GM21528 (cell line): ENCODE measurements around the gene HHATL.
"Not testable (repeated sequence)": the region's sequence is repeated elsewhere in the genome, so short reads cannot be mapped to it uniquely, and the experiment has no call there.

Experiments used
- ATAC-seq: cut with Tn5 transposase; IDR thresholded peaks from one replicate; pipeline ENCODE4 v1.9.1; 2021; ENCODE audit warnings: mild to moderate bottlenecking, moderate library complexity; ENCODE audit not compliant: unreplicated experiment, low FRiP score

Gene HHATL

DNA sequence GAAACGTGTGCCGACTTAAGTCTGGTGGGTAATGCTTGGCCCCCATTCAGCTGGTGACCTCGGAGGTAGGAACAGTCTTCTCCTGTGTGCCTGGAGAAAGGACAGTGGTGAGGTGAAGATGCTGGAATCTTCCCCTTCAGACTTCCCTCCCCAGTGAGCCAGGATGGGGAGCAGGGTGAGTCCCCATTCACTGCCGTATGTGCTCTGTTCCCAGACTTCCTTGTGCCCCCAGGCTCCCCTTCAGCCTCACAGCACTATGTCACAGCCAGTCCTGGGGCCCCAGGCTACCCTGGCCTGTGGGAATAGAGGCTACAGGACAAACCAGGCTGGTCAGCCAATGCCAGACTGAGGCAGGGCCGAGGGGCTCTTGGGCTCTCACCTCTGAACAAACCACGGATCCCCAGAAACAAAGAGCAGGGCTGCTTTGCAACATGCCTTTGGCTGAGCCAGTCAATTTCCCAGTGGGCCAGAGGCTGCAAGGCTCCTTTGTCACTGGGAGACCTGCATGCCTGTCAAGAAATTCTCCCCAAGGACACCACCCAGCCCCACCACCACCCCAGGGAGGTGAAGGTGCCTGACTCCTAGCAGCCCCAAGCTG lies 31.8 kb upstream of the HHATL start:
- ATAC-seq = no peak

GRCh38 chr3:42733501-42734262 lies 31.1 kb upstream of the HHATL start:
- ATAC-seq = no peak

DNA sequence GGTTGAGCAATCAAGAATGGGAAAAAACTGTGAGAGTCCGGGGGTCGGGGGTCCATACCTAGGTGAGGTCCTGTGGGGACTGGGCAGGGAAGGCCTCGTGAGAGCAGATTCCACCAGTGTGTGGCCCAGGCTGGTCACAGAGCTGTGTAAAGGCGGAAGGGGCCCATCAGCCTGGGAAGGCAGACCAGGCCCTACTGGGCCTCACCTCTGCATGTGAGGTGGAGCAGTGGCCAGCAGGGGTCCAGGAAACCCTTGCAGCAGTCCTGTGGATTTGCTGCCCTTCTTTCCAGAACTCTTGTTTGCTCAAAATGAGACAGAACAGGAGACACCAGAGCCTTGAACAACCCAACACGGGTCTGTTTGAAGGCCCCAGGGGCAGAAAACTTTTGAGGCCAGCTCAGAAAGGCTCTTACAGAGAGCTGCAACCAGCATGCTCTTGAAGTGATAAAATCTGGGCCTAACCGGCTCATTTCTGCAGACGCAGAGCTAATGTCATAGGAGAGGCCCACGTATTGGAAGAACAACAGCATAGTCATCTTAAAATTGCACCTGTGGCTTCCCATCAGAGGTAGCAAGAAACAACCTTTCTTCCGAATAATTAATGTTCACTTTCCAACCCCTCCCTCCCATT lies 30.3 kb upstream of the HHATL start:
- ATAC-seq = no peak

DNA sequence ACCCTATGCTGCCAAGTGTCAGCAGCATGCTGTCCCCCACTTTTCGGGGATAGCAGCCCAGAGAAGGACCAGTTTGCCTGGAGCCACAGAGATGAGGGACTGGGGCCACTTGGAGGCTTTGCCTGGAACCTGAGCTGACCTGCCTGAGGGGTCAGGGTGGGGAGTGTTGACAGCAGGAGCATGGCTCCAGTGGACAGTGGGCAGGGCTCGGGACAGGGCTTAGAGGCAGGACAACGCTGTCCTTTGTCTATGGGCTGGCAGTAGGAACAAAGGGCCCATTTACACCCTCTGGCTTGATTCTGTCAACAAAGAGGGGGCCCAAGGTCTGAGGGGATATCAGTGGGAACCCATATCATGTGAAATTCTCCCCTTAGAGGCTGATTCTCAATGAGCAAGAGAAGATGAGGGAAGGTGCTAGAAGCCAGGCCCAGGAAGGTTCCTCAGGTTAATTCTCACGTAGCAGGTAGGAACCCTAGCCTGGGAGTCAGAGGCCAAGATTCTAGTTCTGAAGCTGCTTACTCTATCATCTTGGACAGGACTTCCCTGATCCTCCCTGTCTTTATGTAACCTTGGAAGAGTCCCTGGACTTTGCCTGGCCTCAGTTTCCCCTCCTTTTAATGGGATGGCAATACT lies 29.7 kb upstream of the HHATL start:
- ATAC-seq = no peak

DNA sequence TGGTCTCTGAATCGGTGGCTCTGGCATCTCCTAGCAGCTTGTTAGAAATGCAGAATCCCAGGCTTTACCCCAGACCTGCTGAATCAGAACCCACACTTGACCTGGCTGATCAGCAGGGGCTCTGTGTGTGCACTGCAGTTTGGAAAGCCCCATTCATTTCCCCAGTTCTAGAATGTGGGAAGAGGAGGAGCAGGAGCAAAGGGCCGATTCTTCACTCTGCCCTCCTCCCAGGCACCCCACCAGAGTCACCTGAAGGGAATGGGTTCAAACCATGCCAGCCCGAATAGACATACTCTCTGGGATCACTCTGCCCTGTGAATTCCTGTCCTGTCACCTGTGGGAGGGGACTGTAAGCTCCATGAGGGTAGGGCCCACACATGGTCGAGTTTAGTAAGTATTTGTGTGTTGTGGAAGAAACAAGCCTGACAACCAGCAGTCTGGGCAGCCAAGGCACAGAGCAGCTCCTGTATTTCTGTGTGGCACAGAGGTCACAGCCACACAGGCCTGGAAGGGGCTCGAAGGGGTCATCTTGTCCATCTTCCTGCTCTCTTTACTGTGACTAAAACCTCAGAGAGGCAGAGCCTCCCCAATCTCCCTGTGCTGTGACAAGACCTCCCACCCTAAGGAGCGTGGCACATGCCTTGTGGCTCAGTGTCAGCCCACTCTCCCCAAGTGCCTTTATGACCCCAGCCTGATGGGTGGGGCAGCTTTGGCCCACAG lies 29.0 kb upstream of the HHATL start:
- ATAC-seq = no peak

GRCh38 chr3:42730706-42731420 lies 28.3 kb upstream of the HHATL start:
- no peak for ATAC-seq

GRCh38 chr3:42730294-42730693 lies 27.7 kb upstream of the HHATL start:
- no peak for ATAC-seq

DNA sequence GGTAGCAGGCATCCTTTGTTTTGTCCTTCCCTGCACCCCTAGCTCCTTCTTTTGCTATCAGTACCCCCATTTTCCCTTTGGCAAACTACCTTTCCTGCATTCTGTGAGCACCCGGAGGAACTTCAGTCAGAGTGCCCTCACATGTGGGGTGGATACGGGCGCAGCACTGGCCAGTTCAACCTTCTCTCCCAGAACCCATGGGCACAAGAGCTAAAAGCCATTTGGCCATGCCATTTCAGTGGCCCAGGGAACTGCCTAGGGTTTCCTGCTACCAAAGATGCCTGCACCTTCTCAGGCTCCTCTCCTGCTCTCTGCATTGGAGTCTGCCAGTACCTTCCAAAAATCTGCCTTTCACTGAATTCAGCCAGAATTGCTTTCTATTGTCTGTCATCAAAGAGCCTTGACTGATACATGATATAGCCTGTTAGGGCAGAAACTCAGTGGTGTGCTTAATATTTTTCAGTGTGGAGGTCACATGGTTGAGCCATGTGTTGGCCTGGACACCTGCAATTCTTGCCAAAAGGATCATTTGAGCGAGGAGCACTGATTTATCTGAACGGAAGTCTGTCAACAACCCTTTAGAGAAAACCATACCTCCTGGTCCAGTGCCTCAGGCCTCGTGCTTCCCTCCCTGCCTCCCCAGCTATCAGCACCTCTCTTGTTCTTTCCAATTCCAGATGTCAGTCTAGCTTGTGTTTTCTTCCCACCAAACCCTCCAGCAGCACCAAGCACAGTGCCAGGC lies 27.0 kb upstream of the HHATL start:
- no peak for ATAC-seq

GRCh38 chr3:42728668-42729364 lies 26.2 kb upstream of the HHATL start:
- no peak for ATAC-seq

- ATAC-seq = no peak
Observed at GRCh38 chr3:42728056-42728455, 25.5 kb upstream of the HHATL start.

- ATAC-seq = no peak
Observed at GRCh38 chr3:42725454-42725853, 22.9 kb upstream of the HHATL start.

GRCh38 chr3:42723219-42723618 lies 20.6 kb upstream of the HHATL start:
- no peak for ATAC-seq

DNA sequence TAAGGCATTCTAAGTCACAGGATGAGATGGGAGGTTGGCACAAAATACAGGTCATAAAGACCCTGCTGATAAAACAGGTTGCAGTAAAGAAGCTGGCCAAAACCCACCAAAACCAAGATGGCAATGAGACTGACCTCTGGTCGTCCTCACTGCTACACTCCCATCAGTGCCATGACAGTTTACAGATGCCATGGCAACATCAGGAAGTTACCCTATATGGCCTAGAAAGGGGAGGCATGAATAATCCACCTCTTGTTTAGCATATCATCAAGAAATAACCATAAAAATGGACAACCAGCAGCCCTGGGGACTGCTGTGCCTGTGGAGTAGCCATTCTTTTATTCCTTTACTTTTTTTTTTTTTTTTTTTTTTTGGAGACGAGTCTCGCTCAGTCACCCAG lies 19.8 kb upstream of the HHATL start:
- not testable (repeated sequence) for ATAC-seq

DNA sequence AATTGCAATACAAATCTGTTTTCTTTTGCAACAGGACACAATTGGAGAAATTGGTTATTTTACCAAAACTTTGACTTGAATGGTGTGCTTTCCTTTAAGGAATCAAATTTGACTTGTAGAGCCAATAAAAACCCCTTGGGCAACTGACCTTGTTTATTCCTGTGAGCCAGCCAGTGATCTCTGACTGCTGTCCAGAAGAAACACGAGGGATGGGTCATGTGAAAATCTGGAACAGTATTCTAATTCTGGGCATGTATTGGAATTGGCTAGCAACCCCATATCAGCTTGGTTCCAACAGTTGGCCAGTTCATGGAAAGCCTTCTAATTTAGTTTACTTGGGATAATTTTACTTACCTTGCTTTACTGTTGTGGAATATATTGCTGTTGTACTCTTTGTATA lies 19.1 kb upstream of the HHATL start:
- no peak for ATAC-seq

- ATAC-seq = no peak
Observed at GRCh38 chr3:42720126-42720525, 17.5 kb upstream of the HHATL start.

DNA sequence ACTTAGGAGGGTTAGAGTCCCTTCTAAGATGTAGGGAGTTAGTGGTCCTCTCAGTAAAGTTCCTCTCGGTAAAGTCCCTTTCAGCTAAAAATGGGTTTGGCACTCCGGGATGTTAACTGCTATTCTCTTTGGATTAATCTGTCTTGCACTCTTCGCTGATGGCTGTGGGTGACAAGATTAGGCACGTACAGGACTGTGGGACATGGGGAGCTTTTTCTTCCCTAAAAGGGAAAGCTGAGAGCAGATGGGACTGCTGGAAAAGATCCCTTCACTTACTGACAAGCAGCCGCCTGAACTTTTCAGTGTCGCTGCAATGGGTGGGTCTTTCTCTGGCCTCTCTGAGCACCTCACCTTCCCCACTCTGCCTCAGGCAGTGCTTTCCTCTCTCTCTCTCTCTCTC lies 16.4 kb upstream of the HHATL start:
- ATAC-seq = no peak

DNA sequence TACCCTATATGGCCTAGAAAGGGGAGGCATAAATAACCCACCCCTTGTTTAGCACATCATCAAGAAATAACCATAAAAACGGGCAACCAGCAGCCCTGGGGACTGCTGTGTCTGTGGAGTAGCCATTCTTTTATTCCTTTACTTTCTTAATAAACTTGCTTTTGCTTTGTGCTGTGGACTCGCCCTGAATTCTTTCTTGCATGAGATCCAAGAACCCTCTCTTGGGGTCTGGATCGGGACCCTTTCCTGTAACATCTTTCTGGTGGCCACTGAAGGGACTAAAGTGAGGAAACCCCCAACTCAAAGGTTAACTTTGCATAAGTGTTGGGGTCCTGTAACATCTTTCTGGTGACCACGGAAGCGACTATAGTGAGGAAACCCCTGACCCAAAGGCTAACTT lies 15.7 kb upstream of the HHATL start:
- no peak for ATAC-seq

DNA sequence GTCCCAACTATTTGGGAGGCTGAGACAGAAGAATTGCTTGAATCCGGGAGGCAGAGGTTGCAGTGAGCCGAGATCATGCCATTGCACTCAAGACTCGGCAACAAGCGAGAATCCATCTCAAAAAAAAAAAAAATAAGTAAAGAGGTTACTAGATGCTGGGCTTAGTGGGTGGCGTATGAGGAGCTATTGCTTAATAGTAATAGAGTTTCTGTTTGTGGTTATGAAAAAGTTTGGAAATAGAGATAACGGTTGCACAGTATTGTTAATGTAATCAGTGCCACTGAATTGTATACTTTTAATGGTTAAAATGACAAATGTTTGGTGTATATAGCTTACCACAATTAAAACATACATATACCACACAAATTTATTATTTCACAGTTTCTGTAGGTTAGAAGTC lies 14.7 kb upstream of the HHATL start:
- ATAC-seq = no peak
